HL-60 (cell line): ENCODE data around the gene RSRC1.

ENCODE experiments used
- DNase-seq, 2 experiments: peaks; one replicate each; pipeline ENCODE4 v3.0.0-alpha.2; 2010 to 2020; ENCODE audit warnings: low read depth in 1 of 2, low spot score in 1 of 2
- H3K27ac ChIP-seq: fragments of 250-450 bp; sonication (Bioruptor Pico); replicated peaks from 2 replicates; pipeline ENCODE4 v1.5.1; 2020; ENCODE audit warnings: mild to moderate bottlenecking, moderate library complexity
- H3K27me3 ChIP-seq: fragments of 250-450 bp; sonication (Bioruptor Pico); 2 replicates; pipeline ENCODE4 v1.5.1; 2021; ENCODE audit warnings: mild to moderate bottlenecking, moderate library complexity; ENCODE audit not compliant: insufficient read depth, poor library complexity, severe bottlenecking
- H3K4me3 ChIP-seq: replicated peaks from 2 replicates; pipeline ENCODE4 v1.5.1; 2011; ENCODE audit warnings: mild to moderate bottlenecking, control low read depth, low read length; ENCODE audit not compliant: insufficient read depth
- CTCF ChIP-seq: IDR thresholded peaks from one replicate; pipeline ENCODE4 v1.5.1; 2011; ENCODE audit warnings: low read length, control low read depth, inconsistent platforms; ENCODE audit not compliant: insufficient read depth
- GABPA ChIP-seq: IDR thresholded peaks from 2 replicates; pipeline ENCODE4 v1.6.1; 2012; ENCODE audit warnings: low read depth
- POLR2AphosphoS5 ChIP-seq: IDR thresholded peaks from 2 replicates; pipeline ENCODE4 v1.6.1; 2012; ENCODE audit warnings: low read depth
- REST ChIP-seq: IDR thresholded peaks from 2 replicates; pipeline ENCODE4 v1.6.1; 2012; ENCODE audit warnings: low read depth; ENCODE audit not compliant: insufficient replicate concordance
- SPI1 ChIP-seq: IDR thresholded peaks from 2 replicates; pipeline ENCODE4 v1.6.1; 2012; ENCODE audit warnings: low read depth, mild to moderate bottlenecking, borderline replicate concordance

RSRC1 gene

GRCh38 chr3:158453004-158453403, 343.1 kb downstream of the RSRC1 start:
- TF ChIP-seq CTCF (no peak), SPI1 (no peak), REST (no peak), GABPA (no peak), POLR2AphosphoS5 (no peak)
- no peak for DNase-seq
- Histone ChIP-seq H3K27me3 (no peaks in the 10 kb centered on the region), H3K27ac (no peak overlapping the region), H3K4me3 (no peak overlapping the region)

- DNase-seq: no peak
- H3K27ac ChIP-seq: no peak overlapping the region
- no peak for TF ChIP-seq REST
- TF ChIP-seq POLR2AphosphoS5: no peak
- TF ChIP-seq SPI1: no peak
- TF ChIP-seq CTCF: no peak
- TF ChIP-seq GABPA: no peak
- no peaks in the 10 kb centered on the region for H3K27me3 ChIP-seq
- H3K4me3 ChIP-seq: no peak overlapping the region
These were observed 344.0 kb downstream of the RSRC1 start for GRCh38 chr3:158453865-158454264.

- no peaks in the 10 kb centered on the region for H3K27me3 ChIP-seq
- H3K4me3 ChIP-seq: no peak overlapping the region
- no peak for DNase-seq
- H3K27ac ChIP-seq: no peak overlapping the region
- TF ChIP-seq POLR2AphosphoS5: no peak
- TF ChIP-seq GABPA: no peak
- no peak for TF ChIP-seq REST
- TF ChIP-seq CTCF: no peak
- no peak for TF ChIP-seq SPI1
These were observed 345.5 kb downstream of the RSRC1 start for GRCh38 chr3:158455406-158455805.
